HCT116 (cell line): ENCODE data around the gene TNIP1. TPM values are rescaled to one million over a fixed set of nuclear protein-coding genes. Genes with fewer than 3 reads are reported as not detected.

Experiments
- ATAC-seq: fragments of 200-7000 bp; cut with Tn5 transposase; 2 replicates; pipeline ENCODE4 v1.9.1; 2020; ENCODE audit warnings: mild to moderate bottlenecking, moderate library complexity
- BruUV-seq: library from RNA; stranded (reverse); fragments of 400-500 nt; replicated peaks from 2 replicates; lab custom pipeline; 2021; lab: Mats Ljungman, UMichigan
- CTCF ChIA-PET: fragments of 300-600 bp; sonication (Branson Sonifier 250); formaldehyde crosslinking; loops from one replicate; lab custom pipeline; 2021; ENCODE audit warnings: antibody characterized with exemption; lab: Charles Lee
- POLR2A ChIA-PET: fragments of 300-600, 350-600 bp; sonication (Branson Sonifier 250); formaldehyde crosslinking; loops from one replicate; lab custom pipeline; 2021; ENCODE audit warnings: antibody characterized with exemption; lab: Charles Lee
- RAD21 ChIA-PET, 2 experiments: fragments of 300-600 bp; sonication (Branson Sonifier 250); formaldehyde crosslinking; loops; one replicate each; lab custom pipeline; 2023; ENCODE audit warnings: low total read pairs in 2 of 2; ENCODE audit not compliant: uncharacterized antibody in 2 of 2, unreplicated experiment in 2 of 2, low non-redundant PET in 1 of 2; lab: Charles Lee
- DNase-seq: peaks from one replicate; pipeline ENCODE4 v3.0.0-alpha.2; 2010; ENCODE audit warnings: low read depth, low spot score
- H2AFZ ChIP-seq: fragments of 200-600 bp; shearing (Covaris generic), sonication (generic); 2 replicates; pipeline ENCODE4 v1.6.1; 2017; ENCODE audit warnings: low read depth, mixed run types, mixed read lengths, antibody characterized with exemption, low read length; ENCODE audit not compliant: poor library complexity, severe bottlenecking
- H3K27ac ChIP-seq: 2 replicates; pipeline ENCODE4 v1.5.1; 2012; ENCODE audit warnings: low read depth, low read length
- H3K27me3 ChIP-seq: fragments of 200-600 bp; sonication (generic); 2 replicates; pipeline ENCODE4 v1.6.1; 2016; ENCODE audit warnings: mixed run types, low read length, mixed read lengths; ENCODE audit not compliant: insufficient read depth
- H3K36me3 ChIP-seq, 2 experiments: fragments of 200-500 bp in 1 of 2; fragments of 200-600 bp in 1 of 2; sonication (Bioruptor generic) in 1 of 2; sonication (generic) in 1 of 2; 2 replicates each; pipeline versions ENCODE4 v1.5.1 to v1.6.1; 2014 to 2016; ENCODE audit warnings: low read length in 2 of 2, inconsistent platforms in 1 of 2, mixed read lengths in 1 of 2, mixed run types in 1 of 2; ENCODE audit not compliant: insufficient read depth in 2 of 2, control insufficient read depth in 1 of 2
- H3K4me1 ChIP-seq, 2 experiments: fragments of 200-600 bp in 1 of 2; sonication (generic) in 1 of 2; 2 replicates each; pipeline versions ENCODE4 v1.5.1 to v1.6.1; 2012 to 2017; ENCODE audit warnings: low read length in 2 of 2, inconsistent platforms in 1 of 2, mild to moderate bottlenecking in 1 of 2, mixed read lengths in 1 of 2, mixed run types in 1 of 2, moderate library complexity in 1 of 2; ENCODE audit not compliant: insufficient read depth in 2 of 2, control insufficient read depth in 1 of 2
- H3K4me2 ChIP-seq: fragments of 200-600 bp; sonication (generic); 2 replicates; pipeline ENCODE4 v1.6.1; 2017; ENCODE audit warnings: mixed run types, low read length, mixed read lengths
- H3K4me3 ChIP-seq, 2 experiments: fragments of 200-600 bp in 1 of 2; sonication (generic) in 1 of 2; replicated peaks in 1 of 2; 2 replicates each; pipeline ENCODE4 v1.5.1; 2011 to 2016; ENCODE audit warnings: low read length in 2 of 2, control low read depth in 1 of 2, low read depth in 1 of 2, mild to moderate bottlenecking in 1 of 2, mixed read lengths in 1 of 2, mixed run types in 1 of 2
- H3K79me2 ChIP-seq: fragments of 200-600 bp; sonication (generic); 2 replicates; pipeline ENCODE4 v1.6.1; 2017; ENCODE audit warnings: mild to moderate bottlenecking, mixed run types, low read length, moderate library complexity, mixed read lengths; ENCODE audit not compliant: insufficient read depth
- H3K9ac ChIP-seq: fragments of 200-600 bp; sonication (generic); 2 replicates; pipeline ENCODE4 v1.6.1; 2016; ENCODE audit warnings: low read length, mixed read lengths
- H3K9me2 ChIP-seq: fragments of 200-600 bp; sonication (generic), shearing (Covaris generic); 2 replicates; pipeline ENCODE4 v1.6.1; 2017; ENCODE audit warnings: mixed run types, mild to moderate bottlenecking, moderate library complexity; ENCODE audit not compliant: insufficient read depth
- H3K9me3 ChIP-seq, 2 experiments: fragments of 200-500 bp in 1 of 2; fragments of 200-600 bp in 1 of 2; sonication (Bioruptor generic) in 1 of 2; sonication (generic) in 1 of 2; 2 replicates each; pipeline ENCODE4 v1.6.1; 2014 to 2017; ENCODE audit warnings: low read length in 2 of 2, mixed read lengths in 2 of 2, inconsistent platforms in 1 of 2, low read depth in 1 of 2, mild to moderate bottlenecking in 1 of 2, mixed run types in 1 of 2, moderate library complexity in 1 of 2; ENCODE audit not compliant: control insufficient read depth in 1 of 2, insufficient read depth in 1 of 2
- H4K20me1 ChIP-seq: fragments of 200-600 bp; sonication (generic), shearing (Covaris generic); 2 replicates; pipeline ENCODE4 v1.6.1; 2017; ENCODE audit warnings: mixed run types, mild to moderate bottlenecking, moderate library complexity; ENCODE audit not compliant: insufficient read depth
- ATF3 ChIP-seq: IDR thresholded peaks from 2 replicates; pipeline ENCODE4 v1.6.1; 2012
- CBX3 ChIP-seq: IDR thresholded peaks from 2 replicates; pipeline ENCODE4 v1.6.1; 2012; ENCODE audit warnings: low read depth
- CEBPB ChIP-seq: IDR thresholded peaks from 2 replicates; pipeline ENCODE4 v1.6.1; 2012; ENCODE audit warnings: low read depth
- CTCF ChIP-seq, 3 experiments: fragments of 200-600 bp in 1 of 3; sonication (generic) in 1 of 3; IDR thresholded peaks in 2 of 3; conservative IDR thresholded peaks in 1 of 3; 2 replicates each; pipeline ENCODE4 v1.5.1; 2012 to 2017; ENCODE audit warnings: low read depth in 2 of 3, low read length in 2 of 3, antibody characterized with exemption in 1 of 3, borderline replicate concordance in 1 of 3, control low read depth in 1 of 3, mild to moderate bottlenecking in 1 of 3, mixed read lengths in 1 of 3, mixed run types in 1 of 3, moderate library complexity in 1 of 3; ENCODE audit not compliant: insufficient read depth in 1 of 3
- ELF1 ChIP-seq: IDR thresholded peaks from 2 replicates; pipeline ENCODE4 v1.6.1; 2012; ENCODE audit warnings: low read depth, borderline replicate concordance
- EZH2 ChIP-seq: fragments of 200-600 bp; sonication (generic); IDR thresholded peaks from 2 replicates; pipeline ENCODE4 v1.6.1; 2017; ENCODE audit warnings: antibody characterized with exemption, mixed run types
- EZH2phosphoT487 ChIP-seq: fragments of 200-600 bp; IDR thresholded peaks from 2 replicates; pipeline ENCODE4 v1.6.1; 2018; ENCODE audit warnings: antibody characterized with exemption, borderline replicate concordance
- FOSL1 ChIP-seq: IDR thresholded peaks from 2 replicates; pipeline ENCODE4 v1.6.1; 2012; ENCODE audit warnings: low read depth
- JUND ChIP-seq: IDR thresholded peaks from 2 replicates; pipeline ENCODE4 v1.6.1; 2012
- MAX ChIP-seq: IDR thresholded peaks from 2 replicates; pipeline ENCODE4 v1.6.1; 2012
- POLR2A ChIP-seq: IDR thresholded peaks from 2 replicates; pipeline ENCODE4 v1.7.0; 2011; ENCODE audit warnings: borderline replicate concordance; ENCODE audit not compliant: insufficient read depth, insufficient read length; ENCODE audit errors: extremely low read depth
- POLR2AphosphoS5 ChIP-seq: IDR thresholded peaks from 2 replicates; pipeline ENCODE4 v1.6.1; 2011; ENCODE audit warnings: mild to moderate bottlenecking, low read depth, low read length, moderate library complexity
- RAD21 ChIP-seq: IDR thresholded peaks from 2 replicates; pipeline ENCODE4 v1.6.1; 2012; ENCODE audit warnings: low read depth, mild to moderate bottlenecking
- REST ChIP-seq: IDR thresholded peaks from 2 replicates; pipeline ENCODE4 v1.6.1; 2012; ENCODE audit warnings: low read depth
- SIN3A ChIP-seq: IDR thresholded peaks from 2 replicates; pipeline ENCODE4 v1.6.1; 2012; ENCODE audit warnings: low read depth
- SP1 ChIP-seq: IDR thresholded peaks from 2 replicates; pipeline ENCODE4 v1.6.1; 2012; ENCODE audit warnings: low read depth
- SRF ChIP-seq: IDR thresholded peaks from 2 replicates; pipeline ENCODE4 v1.6.1; 2012; ENCODE audit warnings: low read depth
- TCF7L2 ChIP-seq: IDR thresholded peaks from 2 replicates; pipeline ENCODE4 v1.7.0; 2011; ENCODE audit warnings: borderline replicate concordance, inconsistent platforms; ENCODE audit not compliant: insufficient read depth, insufficient read length; ENCODE audit errors: extremely low read depth
- ZBTB33 ChIP-seq: IDR thresholded peaks from 2 replicates; pipeline ENCODE4 v1.6.1; 2011; ENCODE audit warnings: mild to moderate bottlenecking, low read length, moderate library complexity; ENCODE audit not compliant: insufficient replicate concordance; ENCODE audit errors: extremely low read depth
- ZNF274 ChIP-seq: fragments of 200-500 bp; sonication (Bioruptor generic); IDR thresholded peaks from 2 replicates; pipeline ENCODE4 v1.6.1; 2014; ENCODE audit warnings: mild to moderate bottlenecking, low read depth, low read length, inconsistent platforms
- intact Hi-C: fragments of 100-400 bp; cut with micrococcal nuclease; formaldehyde crosslinking; loops from 2 replicates; pipeline ENCODE4 v1.10.0; 2022
- total RNA-seq: library from RNA; stranded (reverse); gene quantifications from one replicate; pipeline ENCODE4 v1.2.1, GENCODE V29; 2021; ENCODE audit not compliant: unreplicated experiment

The TNIP1 gene
- total RNA-seq, 1 experiment from 2014 or later, result 46.0 TPM

GRCh38 chr5:151040211-151040747 is 40.6 kb downstream of the TNIP1 start:
- DNase-seq (peak; percentile 43), ATAC-seq (peak; percentile 85)
- ChIA-PET CTCF (interaction anchor here (1.2 to 3.6 kb wide), 4 partner anchors 11 to 86 kb away, joined by 3 to 12 read pairs (median 6); no protein-coding TSS in a partner anchor), POLR2A (no interaction called here), RAD21 (no interaction called here)
- Histone ChIP-seq H3K4me1 (peaks cover 4 to 55% of the 10 kb centered on the region in 2 experiments; a peak in 3 of 4 replicates), H3K9ac (peak overlapping the region; percentile 44), H3K36me3 (peaks cover 5 to 11% of the 10 kb centered on the region in 2 experiments; a peak in 2 of 4 replicates), H2AFZ (no peak overlapping the region), H3K79me2 (no peaks in the 10 kb centered on the region), H3K4me3 (peak overlapping the region in 1 of 2 experiments; percentile 6; a peak in 2 of 4 replicates), H4K20me1 (no peaks in the 10 kb centered on the region), H3K9me3 (no peaks in the 10 kb centered on the region), H3K27ac (peak overlapping the region; percentile 31; the same call in 1 of the 2 replicates), H3K27me3 (no peaks in the 10 kb centered on the region), H3K9me2 (no peaks in the 10 kb centered on the region), H3K4me2 (peak overlapping the region; percentile 41)
- intact Hi-C loops, result loop anchor here (10.0 kb wide), 1 partner anchor 585 kb away; no protein-coding TSS in a partner anchor
- BruUV-seq, result no TSS peak
- TF ChIP-seq POLR2A (no peak), EZH2 (no peak), FOSL1 (peak; percentile 65), CEBPB (peak; percentile 30; the same call in 1 of the 2 replicates), EZH2phosphoT487 (no peak), ELF1 (no peak), RAD21 (no peak), CTCF (IDR thresholded peaks at IDR 0.05 in 2 of 3, conservative IDR thresholded peaks at IDR 0.05 in 1 of 3; ENCODE audit: borderline replicate concordance in 1 of 3, insufficient read depth in 1 of 3, low read depth in 2 of 3, low read length in 2 of 3) (no peak), ATF3 (no peak), MAX (peak; percentile 48), ZNF274 (no peak), REST (no peak), SIN3A (peak; percentile 66), SP1 (peak; percentile 60), JUND (peak; percentile 48), SRF (no peak), POLR2AphosphoS5 (no peak), CBX3 (0 out of 2 replicates have a peak, but pooled peaks have one; percentile 8), TCF7L2 (no peak), ZBTB33 (no peak)
